Measurements from ENCODE around the gene KMT2C. TPM values are rescaled to one million over a fixed set of nuclear protein-coding genes. Genes with fewer than 3 reads are reported as not detected.

The KMT2C gene
- polyA plus RNA-seq, 1 experiment = 16.7 TPM

- ChIA-PET POLR2A (no interaction called here), CTCF (interaction anchor here (1.2 kb wide), 1 partner anchor 28 kb away, joined by 5 read pairs; no protein-coding TSS in a partner anchor)
- no peak for TF ChIP-seq CTCF (IDR thresholded peaks at IDR 0.05; ENCODE audit: low read depth, low read length)
- no peak for DNase-seq (ENCODE audit: low read depth, low spot score)
- H3K9me3 ChIP-seq (ENCODE audit: control insufficient read depth, insufficient read depth, low read length) = no peaks in the 10 kb centered on the region; the same call in 1 of the 2 replicates
- H3K27me3 ChIP-seq (ENCODE audit: control insufficient read depth, insufficient read depth, low read length) = no peaks in the 10 kb centered on the region
- H3K4me3 ChIP-seq (ENCODE audit: low read depth, low read length) = no peak overlapping the region
- H3K27ac ChIP-seq (ENCODE audit: low read depth, low read length) = no peak overlapping the region
Observed at GRCh38 chr7:152369518-152369917, 66.3 kb downstream of the KMT2C start.

GRCh38 chr7:152367170-152367569 is 68.6 kb downstream of the KMT2C start:
- no peak for DNase-seq (ENCODE audit: low read depth, low spot score)
- no peak for TF ChIP-seq CTCF (IDR thresholded peaks at IDR 0.05; ENCODE audit: low read depth, low read length)
- Histone ChIP-seq H3K27me3 (ENCODE audit: control insufficient read depth, insufficient read depth, low read length) (no peaks in the 10 kb centered on the region), H3K9me3 (ENCODE audit: control insufficient read depth, insufficient read depth, low read length) (no peaks in the 10 kb centered on the region; the same call in 1 of the 2 replicates), H3K4me3 (ENCODE audit: low read depth, low read length) (no peak overlapping the region), H3K27ac (ENCODE audit: low read depth, low read length) (no peak overlapping the region)
- ChIA-PET CTCF (no interaction called here), POLR2A (interaction anchor here (0.5 kb wide), 1 partner anchor 42 kb away, joined by 3 read pairs; no protein-coding TSS in a partner anchor)

- DNase-seq (ENCODE audit: low read depth, low spot score) = no peak
- TF ChIP-seq CTCF (IDR thresholded peaks at IDR 0.05; ENCODE audit: low read depth, low read length) = no peak
- no peak overlapping the region for H3K27ac ChIP-seq (ENCODE audit: low read depth, low read length)
- no peaks in the 10 kb centered on the region; the same call in 1 of the 2 replicates for H3K9me3 ChIP-seq (ENCODE audit: control insufficient read depth, insufficient read depth, low read length)
- CTCF ChIA-PET = interaction anchor here (1.0 kb wide), 1 partner anchor 26 kb away, joined by 3 read pairs; no protein-coding TSS in a partner anchor
- H3K27me3 ChIP-seq (ENCODE audit: control insufficient read depth, insufficient read depth, low read length) = no peaks in the 10 kb centered on the region
- POLR2A ChIA-PET = interaction anchor here (0.5 kb wide), 1 partner anchor 43 kb away, joined by 3 read pairs; no protein-coding TSS in a partner anchor
- H3K4me3 ChIP-seq (ENCODE audit: low read depth, low read length) = no peak overlapping the region
Observed at GRCh38 chr7:152366662-152367061, 69.1 kb downstream of the KMT2C start.

GRCh38 chr7:152365982-152366603 is 69.7 kb downstream of the KMT2C start:
- TF ChIP-seq CTCF (IDR thresholded peaks at IDR 0.05; ENCODE audit: low read depth, low read length) = no peak
- Histone ChIP-seq H3K4me3 (ENCODE audit: low read depth, low read length) (no peak overlapping the region), H3K27ac (ENCODE audit: low read depth, low read length) (no peak overlapping the region), H3K9me3 (ENCODE audit: control insufficient read depth, insufficient read depth, low read length) (no peaks in the 10 kb centered on the region; the same call in 1 of the 2 replicates), H3K27me3 (ENCODE audit: control insufficient read depth, insufficient read depth, low read length) (no peaks in the 10 kb centered on the region)
- CTCF ChIA-PET = interaction anchor here (1.0 kb wide), 1 partner anchor 27 kb away, joined by 3 read pairs; no protein-coding TSS in a partner anchor
- POLR2A ChIA-PET = no interaction called here
- no peak for DNase-seq (ENCODE audit: low read depth, low spot score)

- no peak for DNase-seq (ENCODE audit: low read depth, low spot score)
- ChIA-PET POLR2A (no interaction called here), CTCF (interaction anchor here (1.1 kb wide), 1 partner anchor 31 kb away, joined by 3 read pairs; no protein-coding TSS in a partner anchor)
- Histone ChIP-seq H3K9me3 (ENCODE audit: control insufficient read depth, insufficient read depth, low read length) (no peaks in the 10 kb centered on the region; the same call in 1 of the 2 replicates), H3K27ac (ENCODE audit: low read depth, low read length) (no peak overlapping the region), H3K27me3 (ENCODE audit: control insufficient read depth, insufficient read depth, low read length) (no peaks in the 10 kb centered on the region), H3K4me3 (ENCODE audit: low read depth, low read length) (no peak overlapping the region)
- no peak for TF ChIP-seq CTCF (IDR thresholded peaks at IDR 0.05; ENCODE audit: low read depth, low read length)
Observed at GRCh38 chr7:152363798-152364197, 72.0 kb downstream of the KMT2C start.
